Body of pancreas (tissue), 4 donors: Measurements from ENCODE around the gene WNT5B.

Experiments
- CTCF ChIP-seq, 7 experiments: fragments of 450-650 bp in 4 of 7; fragments of 200-600 bp in 3 of 7; sonication (generic) in 3 of 7; IDR thresholded peaks; one replicate each; pipeline ENCODE4 v1.5.1; 2016 to 2019; ENCODE audit warnings: antibody characterized with exemption in 7 of 7
- POLR2A ChIP-seq, 3 donors: fragments of 450-650 bp; IDR thresholded peaks; one replicate each; pipeline ENCODE4 v1.6.1; 2016; ENCODE audit warnings: antibody characterized with exemption in 3 of 3, mild to moderate bottlenecking in 2 of 3

GRCh38 chr12:1620092-1620491, 8.9 kb upstream of the WNT5B start:
- TF ChIP-seq CTCF (IDR thresholded peaks at IDR 0.05) (no peak), POLR2A (IDR thresholded peaks at IDR 0.05) (no peak)
